ENCODE data around the gene EFNB2. TPM values are rescaled to one million over a fixed set of nuclear protein-coding genes. Genes with fewer than 3 reads are reported as not detected.

The EFNB2 gene
- total and polyA plus RNA-seq, 2 donors = 13.8 to 17.1 TPM

GRCh38 chr13:106513025-106513983 lies 22.2 kb downstream of the EFNB2 start:
- no peaks in the 10 kb centered on the region for H3K27me3 ChIP-seq (ENCODE audit: control insufficient read depth in 2 of 2, insufficient read depth in 1 of 2, low read length in 1 of 2)
- no peak overlapping the region for H3K4me3 ChIP-seq (ENCODE audit: low read length in 2 of 2)
- DNase-seq (ENCODE audit: low read depth in 6 of 9, low spot score in 9 of 9) = no peak
- H3K36me3 ChIP-seq (ENCODE audit: control insufficient read depth in 2 of 2, insufficient read depth in 2 of 2, low read length in 1 of 2) = peaks cover 0 to 2% of the 10 kb centered on the region in 2 donors
- peaks cover 0 to 12% of the 10 kb centered on the region in 2 donors for H3K4me1 ChIP-seq (ENCODE audit: control insufficient read depth in 2 of 2, insufficient read depth in 2 of 2, low read length in 2 of 2)
- no peaks in the 10 kb centered on the region for H3K9me3 ChIP-seq (ENCODE audit: control insufficient read depth in 2 of 2, insufficient read depth in 1 of 2, low read length in 1 of 2)
- no peak overlapping the region for H3K27ac ChIP-seq (ENCODE audit: low read depth in 1 of 2, low read length in 1 of 2)
- 96% methylated on average over 8 of the region's 8 CpGs for WGBS

- H3K27ac ChIP-seq (ENCODE audit: low read depth in 1 of 2, low read length in 1 of 2) = no peak overlapping the region
These were observed 27.7 kb downstream of the EFNB2 start for GRCh38 chr13:106507560-106508274.

GRCh38 chr13:106506286-106506685 lies 29.2 kb downstream of the EFNB2 start:
- H3K9me3 ChIP-seq (ENCODE audit: control insufficient read depth in 2 of 2, insufficient read depth in 1 of 2, low read length in 1 of 2) = no peaks in the 10 kb centered on the region
- WGBS = 96% methylated on average over 2 of the region's 2 CpGs
- H3K36me3 ChIP-seq (ENCODE audit: control insufficient read depth in 2 of 2, insufficient read depth in 2 of 2, low read length in 1 of 2) = peaks cover 4 to 6% of the 10 kb centered on the region in 2 donors
- no peaks in the 10 kb centered on the region for H3K27me3 ChIP-seq (ENCODE audit: control insufficient read depth in 2 of 2, insufficient read depth in 1 of 2, low read length in 1 of 2)
- H3K27ac ChIP-seq (ENCODE audit: low read depth in 1 of 2, low read length in 1 of 2) = no peak overlapping the region
- H3K4me1 ChIP-seq (ENCODE audit: control insufficient read depth in 2 of 2, insufficient read depth in 2 of 2, low read length in 2 of 2) = no peaks in the 10 kb centered on the region
- no peak for DNase-seq (ENCODE audit: low read depth in 6 of 9, low spot score in 9 of 9)
- H3K4me3 ChIP-seq (ENCODE audit: low read length in 2 of 2) = no peak overlapping the region

More at GRCh38 chr13:106507560-106508274, 27.7 kb downstream of the EFNB2 start:
- DNase-seq (ENCODE audit: low read depth in 6 of 9, low spot score in 9 of 9) = peak in 1 of 9 donors; percentile 45
- Histone ChIP-seq H3K4me3 (ENCODE audit: low read length in 2 of 2) (no peak overlapping the region), H3K9me3 (ENCODE audit: control insufficient read depth in 2 of 2, insufficient read depth in 1 of 2, low read length in 1 of 2) (no peaks in the 10 kb centered on the region), H3K4me1 (ENCODE audit: control insufficient read depth in 2 of 2, insufficient read depth in 2 of 2, low read length in 2 of 2) (no peaks in the 10 kb centered on the region), H3K27me3 (ENCODE audit: control insufficient read depth in 2 of 2, insufficient read depth in 1 of 2, low read length in 1 of 2) (no peaks in the 10 kb centered on the region), H3K36me3 (ENCODE audit: control insufficient read depth in 2 of 2, insufficient read depth in 2 of 2, low read length in 1 of 2) (peaks cover 4 to 6% of the 10 kb centered on the region in 2 donors)
- WGBS = 46% methylated on average over 11 of the region's 11 CpGs

GRCh38 chr13:106505732-106506131 lies 29.7 kb downstream of the EFNB2 start:
- Histone ChIP-seq H3K9me3 (ENCODE audit: control insufficient read depth in 2 of 2, insufficient read depth in 1 of 2, low read length in 1 of 2) (no peaks in the 10 kb centered on the region), H3K27me3 (ENCODE audit: control insufficient read depth in 2 of 2, insufficient read depth in 1 of 2, low read length in 1 of 2) (no peaks in the 10 kb centered on the region), H3K36me3 (ENCODE audit: control insufficient read depth in 2 of 2, insufficient read depth in 2 of 2, low read length in 1 of 2) (peaks cover 4 to 6% of the 10 kb centered on the region in 2 donors), H3K27ac (ENCODE audit: low read depth in 1 of 2, low read length in 1 of 2) (no peak overlapping the region), H3K4me3 (ENCODE audit: low read length in 2 of 2) (no peak overlapping the region), H3K4me1 (ENCODE audit: control insufficient read depth in 2 of 2, insufficient read depth in 2 of 2, low read length in 2 of 2) (no peaks in the 10 kb centered on the region)
- WGBS = 84% methylated on average over 4 of the region's 4 CpGs
- DNase-seq (ENCODE audit: low read depth in 6 of 9, low spot score in 9 of 9) = no peak

- DNase-seq (ENCODE audit: low read depth in 6 of 9, low spot score in 9 of 9) = no peak
- Histone ChIP-seq H3K36me3 (ENCODE audit: control insufficient read depth in 2 of 2, insufficient read depth in 2 of 2, low read length in 1 of 2) (peaks cover 4 to 6% of the 10 kb centered on the region in 2 donors), H3K27me3 (ENCODE audit: control insufficient read depth in 2 of 2, insufficient read depth in 1 of 2, low read length in 1 of 2) (no peaks in the 10 kb centered on the region), H3K27ac (ENCODE audit: low read depth in 1 of 2, low read length in 1 of 2) (no peak overlapping the region), H3K9me3 (ENCODE audit: control insufficient read depth in 2 of 2, insufficient read depth in 1 of 2, low read length in 1 of 2) (no peaks in the 10 kb centered on the region), H3K4me1 (ENCODE audit: control insufficient read depth in 2 of 2, insufficient read depth in 2 of 2, low read length in 2 of 2) (peaks cover under 1 to 4% of the 10 kb centered on the region in 2 donors), H3K4me3 (ENCODE audit: low read length in 2 of 2) (no peak overlapping the region)
- 97% methylated on average over 4 of the region's 4 CpGs for WGBS
These were observed 30.2 kb downstream of the EFNB2 start for GRCh38 chr13:106505295-106505694.

- H3K4me1 ChIP-seq (ENCODE audit: control insufficient read depth in 2 of 2, insufficient read depth in 2 of 2, low read length in 2 of 2) = peaks cover 7 to 13% of the 10 kb centered on the region in 2 donors
- no peak overlapping the region for H3K27ac ChIP-seq (ENCODE audit: low read depth in 1 of 2, low read length in 1 of 2)
- WGBS = 97% methylated on average over 9 of the region's 9 CpGs
- H3K4me3 ChIP-seq (ENCODE audit: low read length in 2 of 2) = no peak overlapping the region
- H3K36me3 ChIP-seq (ENCODE audit: control insufficient read depth in 2 of 2, insufficient read depth in 2 of 2, low read length in 1 of 2) = peaks cover 4% of the 10 kb centered on the region in 2 donors
- H3K27me3 ChIP-seq (ENCODE audit: control insufficient read depth in 2 of 2, insufficient read depth in 1 of 2, low read length in 1 of 2) = no peaks in the 10 kb centered on the region
- no peak for DNase-seq (ENCODE audit: low read depth in 6 of 9, low spot score in 9 of 9)
- no peaks in the 10 kb centered on the region for H3K9me3 ChIP-seq (ENCODE audit: control insufficient read depth in 2 of 2, insufficient read depth in 1 of 2, low read length in 1 of 2)
These were observed 31.6 kb downstream of the EFNB2 start for GRCh38 chr13:106503730-106504453.

- no peak for DNase-seq (ENCODE audit: low read depth in 6 of 9, low spot score in 9 of 9)
- Histone ChIP-seq H3K9me3 (ENCODE audit: control insufficient read depth in 2 of 2, insufficient read depth in 1 of 2, low read length in 1 of 2) (no peaks in the 10 kb centered on the region), H3K4me3 (ENCODE audit: low read length in 2 of 2) (no peak overlapping the region), H3K36me3 (ENCODE audit: control insufficient read depth in 2 of 2, insufficient read depth in 2 of 2, low read length in 1 of 2) (peaks cover 4% of the 10 kb centered on the region in 2 donors), H3K4me1 (ENCODE audit: control insufficient read depth in 2 of 2, insufficient read depth in 2 of 2, low read length in 2 of 2) (peaks cover 7 to 18% of the 10 kb centered on the region in 2 donors), H3K27ac (ENCODE audit: low read depth in 1 of 2, low read length in 1 of 2) (no peak overlapping the region), H3K27me3 (ENCODE audit: control insufficient read depth in 2 of 2, insufficient read depth in 1 of 2, low read length in 1 of 2) (no peaks in the 10 kb centered on the region)
- 94% methylated on average over 5 of the region's 5 CpGs for WGBS
These were observed 32.2 kb downstream of the EFNB2 start for GRCh38 chr13:106503272-106503671.

GRCh38 chr13:106500445-106500844 lies 35.0 kb downstream of the EFNB2 start:
- Histone ChIP-seq H3K27ac (ENCODE audit: low read depth in 1 of 2, low read length in 1 of 2) (no peak overlapping the region), H3K36me3 (ENCODE audit: control insufficient read depth in 2 of 2, insufficient read depth in 2 of 2, low read length in 1 of 2) (peaks cover 0 to 4% of the 10 kb centered on the region in 2 donors), H3K9me3 (ENCODE audit: control insufficient read depth in 2 of 2, insufficient read depth in 1 of 2, low read length in 1 of 2) (no peaks in the 10 kb centered on the region), H3K4me3 (ENCODE audit: low read length in 2 of 2) (no peak overlapping the region), H3K27me3 (ENCODE audit: control insufficient read depth in 2 of 2, insufficient read depth in 1 of 2, low read length in 1 of 2) (no peaks in the 10 kb centered on the region), H3K4me1 (ENCODE audit: control insufficient read depth in 2 of 2, insufficient read depth in 2 of 2, low read length in 2 of 2) (peaks cover 7 to 25% of the 10 kb centered on the region in 2 donors)
- no peak for DNase-seq (ENCODE audit: low read depth in 6 of 9, low spot score in 9 of 9)
- WGBS = 80% methylated on average over 6 of the region's 6 CpGs
